Activated CD4-positive, alpha-beta T cell treated with anti-CD3 and anti-CD28 coated beads, Interleukin-2, amount 10 ng/mL, durations not matched to agents 7 days and 5 days (primary cell): ENCODE data around the gene KCTD21. TPM values are rescaled to one million over a fixed set of nuclear protein-coding genes. Genes with fewer than 3 reads are reported as not detected.

Experiments
- CTCF ChIA-PET: fragments of 350-600 bp; sonication (Branson Sonifier 250); formaldehyde crosslinking; loops from one replicate; lab custom pipeline; 2021; ENCODE audit warnings: antibody characterized with exemption; lab: Charles Lee
- POLR2A ChIA-PET: fragments of 350-600 bp; sonication (Branson Sonifier 250); formaldehyde crosslinking; loops from one replicate; lab custom pipeline; 2021; ENCODE audit warnings: antibody characterized with exemption; lab: Charles Lee
- DNase-seq: peaks from one replicate; pipeline ENCODE4 v3.0.0-alpha.2; 2020
- H3K27ac Mint-ChIP-seq: one replicate; pipeline ENCODE4 v1.8.0; 2021; ENCODE audit warnings: mild to moderate bottlenecking, moderate library complexity, mixed read lengths
- H3K27me3 Mint-ChIP-seq: one replicate; pipeline ENCODE4 v1.8.0; 2021; ENCODE audit warnings: mixed read lengths
- H3K36me3 Mint-ChIP-seq: one replicate; pipeline ENCODE4 v1.8.0; 2021; ENCODE audit warnings: low read depth, mixed read lengths
- H3K4me1 Mint-ChIP-seq: one replicate; pipeline ENCODE4 v1.8.0; 2021; ENCODE audit warnings: mixed read lengths
- H3K4me3 Mint-ChIP-seq: one replicate; pipeline ENCODE4 v1.8.0; 2021; ENCODE audit warnings: mild to moderate bottlenecking, moderate library complexity, mixed read lengths
- H3K9me3 Mint-ChIP-seq: one replicate; pipeline ENCODE4 v1.8.0; 2021; ENCODE audit warnings: mixed read lengths
- total RNA-seq, 2 experiments: library from RNA; stranded (reverse); gene quantifications; one replicate each; pipeline ENCODE4 v1.2.3, GENCODE V29; 2021

KCTD21 gene
- total RNA-seq, 2 experiments from 2014 or later = 8.9 TPM

DNA sequence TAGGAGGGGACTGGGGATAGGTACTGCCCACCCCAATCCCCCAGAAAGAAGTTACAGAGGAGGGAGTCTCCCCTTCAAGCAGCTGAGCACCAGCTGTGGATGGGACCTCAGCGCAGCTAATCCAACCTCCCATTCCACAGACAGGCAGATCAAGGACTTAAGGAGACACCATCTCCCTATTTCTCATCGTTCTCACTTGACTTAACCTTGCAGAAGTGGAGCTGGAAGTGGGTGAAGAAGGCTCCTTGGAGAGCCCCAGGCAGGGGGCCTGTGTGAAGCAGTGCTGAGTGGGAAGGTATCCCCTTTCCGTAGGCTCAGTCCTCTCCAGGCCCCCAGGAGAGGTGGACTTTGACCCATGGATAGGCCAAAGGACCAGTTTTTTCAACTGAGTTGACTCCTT lies 27.6 kb upstream of the KCTD21 start:
- Mint-ChIP-seq H3K9me3 (no peaks in the 10 kb centered on the region), H3K27ac (no peak overlapping the region), H3K27me3 (no peaks in the 10 kb centered on the region), H3K4me1 (peaks cover 17% of the 10 kb centered on the region), H3K4me3 (no peak overlapping the region), H3K36me3 (peaks cover 50% of the 10 kb centered on the region)
- ChIA-PET CTCF (interaction anchor here (0.6 to 1.6 kb wide), 3 partner anchors 12 to 94 kb away, joined by 3 to 6 read pairs (median 5); no protein-coding TSS in a partner anchor), POLR2A (no interaction called here)
- no peak for DNase-seq

DNA sequence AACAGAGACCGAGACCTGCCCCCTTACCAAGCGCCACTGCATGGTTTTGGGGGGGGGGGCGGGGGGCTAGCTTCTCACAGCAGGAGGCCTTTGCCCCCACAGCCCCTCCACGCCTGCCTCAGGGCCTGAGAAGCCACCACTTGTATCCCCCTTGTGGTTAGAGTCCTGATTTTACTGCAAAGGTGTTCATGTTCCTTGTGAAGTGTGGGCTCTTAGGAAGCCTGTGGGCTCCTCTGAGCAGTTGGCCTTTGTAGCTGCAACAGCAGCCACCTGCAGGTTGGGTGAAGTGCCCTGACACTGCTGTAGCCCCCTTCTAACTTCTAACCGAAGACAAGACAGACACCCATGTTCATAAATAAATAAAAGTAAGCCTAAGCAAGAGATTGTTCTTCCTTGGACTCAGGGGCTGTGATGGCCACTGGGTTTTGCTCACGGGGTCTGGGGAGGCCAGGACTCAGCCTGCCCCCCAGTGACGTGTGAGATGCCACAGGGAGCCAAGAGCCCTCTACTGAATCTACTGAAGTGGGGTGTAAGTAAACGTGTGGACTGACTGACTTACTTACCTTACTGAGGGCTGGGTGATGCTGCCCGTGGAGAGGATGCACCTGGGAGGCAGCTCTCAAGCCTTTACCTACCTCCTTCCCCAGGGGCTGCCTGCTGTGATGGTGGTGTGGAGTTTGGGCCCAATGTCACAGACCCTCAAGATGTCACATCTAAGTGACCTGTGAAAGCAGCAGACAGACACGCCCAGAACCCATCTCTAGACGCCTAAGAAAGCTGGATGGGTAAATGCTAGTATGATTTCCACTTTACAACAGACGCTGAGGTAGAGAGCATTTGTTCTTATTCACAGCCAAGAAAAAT lies 26.1 kb upstream of the KCTD21 start:
- no peak for DNase-seq
- Mint-ChIP-seq H3K4me3 (no peak overlapping the region), H3K4me1 (peaks cover 6% of the 10 kb centered on the region), H3K27ac (no peak overlapping the region), H3K36me3 (peaks cover 57% of the 10 kb centered on the region), H3K9me3 (no peaks in the 10 kb centered on the region), H3K27me3 (no peaks in the 10 kb centered on the region)
- POLR2A ChIA-PET = no interaction called here
- CTCF ChIA-PET = interaction anchor here (0.6 to 0.9 kb wide), 3 partner anchors 10 to 1350 kb away, joined by 3 read pairs; no protein-coding TSS in a partner anchor

DNA sequence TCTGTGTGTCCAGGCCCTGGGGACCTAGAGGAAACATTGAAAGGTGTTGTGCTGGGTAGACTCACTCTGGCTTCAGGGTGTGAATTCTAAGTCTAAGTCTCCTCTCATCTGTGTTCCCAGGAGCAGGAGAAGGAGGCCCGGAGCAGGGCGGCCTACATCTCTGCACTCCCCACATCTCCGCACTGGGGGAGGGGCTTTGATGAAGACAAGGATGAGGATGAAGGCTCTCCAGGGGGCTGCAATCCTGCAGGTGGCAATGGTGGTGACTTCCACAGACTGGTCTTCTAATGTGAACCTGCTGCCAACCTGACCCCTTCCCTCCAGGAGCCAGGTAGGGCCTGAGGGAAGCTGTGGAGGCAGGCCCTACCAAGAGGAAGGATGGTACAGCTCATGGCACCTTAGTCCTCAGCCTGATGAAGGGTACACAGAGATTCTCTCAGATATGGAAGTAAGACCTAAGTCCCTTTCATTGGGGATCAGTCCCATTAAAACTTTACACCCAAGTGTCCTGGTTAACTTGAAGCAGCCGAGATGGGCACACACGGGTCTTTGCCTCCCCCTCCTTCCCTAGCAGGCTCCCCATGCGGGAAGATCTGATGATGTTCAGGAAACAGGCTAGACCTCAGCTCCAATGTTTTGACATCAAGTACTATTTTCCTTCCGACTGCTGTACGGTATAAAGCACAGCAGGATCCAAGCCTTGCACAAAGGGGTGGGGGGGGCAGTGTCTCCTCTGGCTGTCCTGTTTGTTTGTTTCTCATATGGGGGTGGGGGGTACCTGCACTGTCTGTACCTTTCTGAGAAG lies 25.3 kb upstream of the KCTD21 start:
- POLR2A ChIA-PET = no interaction called here
- H3K27ac Mint-ChIP-seq = no peak overlapping the region
- CTCF ChIA-PET = interaction anchor here (0.6 kb wide), 1 partner anchor 1349 kb away, joined by 3 read pairs; no protein-coding TSS in a partner anchor
- H3K9me3 Mint-ChIP-seq = no peaks in the 10 kb centered on the region
- no peaks in the 10 kb centered on the region for H3K27me3 Mint-ChIP-seq
- peaks cover 61% of the 10 kb centered on the region for H3K36me3 Mint-ChIP-seq
- no peak overlapping the region for H3K4me3 Mint-ChIP-seq
- DNase-seq = no peak
- H3K4me1 Mint-ChIP-seq = peaks cover 6% of the 10 kb centered on the region

- Mint-ChIP-seq H3K27me3 (no peaks in the 10 kb centered on the region), H3K4me1 (peaks cover 6% of the 10 kb centered on the region), H3K36me3 (peaks cover 54% of the 10 kb centered on the region), H3K9me3 (no peaks in the 10 kb centered on the region), H3K4me3 (no peak overlapping the region), H3K27ac (no peak overlapping the region)
- no peak for DNase-seq
- POLR2A ChIA-PET = no interaction called here
- CTCF ChIA-PET = no interaction called here
Observed at GRCh38 chr11:78212586-78213371, 24.4 kb upstream of the KCTD21 start.

DNA sequence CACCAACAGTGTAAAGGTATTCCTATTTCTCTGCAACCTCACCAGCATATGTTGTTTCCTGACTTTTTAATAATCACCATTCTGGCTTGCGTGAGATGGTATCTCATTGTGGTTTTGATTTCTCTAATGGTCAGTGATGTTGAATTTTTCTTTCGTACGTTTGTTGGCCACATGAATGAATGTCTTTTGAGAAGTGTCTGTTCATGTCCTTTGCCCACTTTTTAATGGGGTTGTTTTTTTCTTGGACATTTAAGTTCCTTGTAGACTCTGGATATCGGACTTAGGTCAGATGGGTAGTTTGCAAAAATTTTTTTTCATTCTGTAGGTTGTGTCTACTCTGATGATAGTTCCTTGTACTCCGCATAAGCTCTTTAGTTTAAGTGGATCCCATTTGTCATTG lies 23.1 kb upstream of the KCTD21 start:
- DNase-seq = no peak
- ChIA-PET POLR2A (no interaction called here), CTCF (no interaction called here)
- no peak overlapping the region for H3K4me3 Mint-ChIP-seq
- H3K27ac Mint-ChIP-seq = no peak overlapping the region
- no peaks in the 10 kb centered on the region for H3K9me3 Mint-ChIP-seq
- peaks cover under 1% of the 10 kb centered on the region for H3K4me1 Mint-ChIP-seq
- H3K27me3 Mint-ChIP-seq = no peaks in the 10 kb centered on the region
- H3K36me3 Mint-ChIP-seq = peaks cover 46% of the 10 kb centered on the region

DNA sequence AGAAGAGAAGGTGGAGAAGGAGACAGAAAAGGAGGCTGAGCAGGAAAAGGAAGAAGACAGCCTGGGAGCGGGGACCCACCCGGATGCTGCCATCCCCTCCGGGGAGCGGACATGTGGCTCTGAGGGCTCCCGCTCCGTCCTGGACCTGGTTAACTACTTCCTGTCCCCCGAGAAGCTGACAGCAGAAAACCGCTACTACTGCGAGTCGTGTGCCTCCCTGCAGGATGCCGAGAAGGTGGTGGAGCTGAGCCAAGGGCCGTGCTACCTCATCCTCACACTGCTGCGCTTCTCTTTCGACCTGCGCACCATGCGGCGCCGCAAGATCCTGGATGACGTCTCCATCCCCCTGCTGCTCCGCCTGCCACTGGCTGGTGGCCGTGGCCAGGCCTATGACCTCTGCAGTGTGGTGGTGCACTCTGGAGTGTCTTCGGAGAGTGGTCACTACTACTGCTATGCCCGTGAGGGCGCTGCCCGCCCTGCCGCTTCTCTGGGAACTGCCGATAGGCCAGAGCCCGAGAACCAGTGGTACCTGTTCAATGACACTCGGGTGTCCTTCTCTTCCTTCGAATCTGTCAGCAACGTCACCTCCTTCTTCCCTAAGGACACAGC lies 21.7 kb upstream of the KCTD21 start:
- Mint-ChIP-seq H3K4me1 (peaks cover 7% of the 10 kb centered on the region), H3K4me3 (no peak overlapping the region), H3K9me3 (no peaks in the 10 kb centered on the region), H3K27me3 (no peaks in the 10 kb centered on the region), H3K36me3 (peaks cover 40% of the 10 kb centered on the region), H3K27ac (no peak overlapping the region)
- no peak for DNase-seq
- ChIA-PET CTCF (interaction anchor here (0.6 to 0.9 kb wide), 2 partner anchors 13 to 334 kb away, joined by 3 read pairs; no protein-coding TSS in a partner anchor), POLR2A (no interaction called here)

DNA sequence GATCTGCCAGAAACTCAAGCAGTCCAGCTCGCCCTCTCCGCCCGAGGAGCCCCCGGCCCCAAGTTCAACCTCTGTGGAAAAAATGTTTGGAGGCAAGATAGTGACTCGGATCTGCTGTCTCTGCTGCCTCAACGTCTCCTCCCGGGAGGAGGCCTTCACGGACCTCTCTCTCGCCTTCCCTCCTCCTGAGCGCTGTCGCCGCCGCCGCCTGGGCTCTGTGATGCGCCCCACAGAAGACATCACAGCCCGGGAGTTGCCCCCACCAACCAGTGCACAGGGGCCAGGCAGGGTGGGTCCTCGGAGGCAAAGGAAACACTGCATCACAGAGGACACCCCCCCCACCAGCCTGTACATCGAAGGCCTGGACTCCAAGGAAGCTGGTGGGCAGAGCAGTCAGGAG lies 21.1 kb upstream of the KCTD21 start:
- H3K9me3 Mint-ChIP-seq = no peaks in the 10 kb centered on the region
- peaks cover 13% of the 10 kb centered on the region for H3K4me1 Mint-ChIP-seq
- DNase-seq = no peak
- no peak overlapping the region for H3K4me3 Mint-ChIP-seq
- H3K27ac Mint-ChIP-seq = no peak overlapping the region
- CTCF ChIA-PET = interaction anchor here (0.9 kb wide), 1 partner anchor 335 kb away, joined by 3 read pairs; no protein-coding TSS in a partner anchor
- H3K36me3 Mint-ChIP-seq = peaks cover 38% of the 10 kb centered on the region
- no peaks in the 10 kb centered on the region for H3K27me3 Mint-ChIP-seq
- POLR2A ChIA-PET = no interaction called here

- ChIA-PET CTCF (interaction anchor here (0.6 to 0.9 kb wide), 2 partner anchors 335 to 503 kb away, joined by 3 read pairs; no protein-coding TSS in a partner anchor), POLR2A (no interaction called here)
- Mint-ChIP-seq H3K36me3 (peaks cover 37% of the 10 kb centered on the region), H3K4me3 (no peak overlapping the region), H3K27ac (peak overlapping the region; percentile 65), H3K27me3 (no peaks in the 10 kb centered on the region), H3K9me3 (no peaks in the 10 kb centered on the region), H3K4me1 (peaks cover 18% of the 10 kb centered on the region)
- no peak for DNase-seq
Observed at GRCh38 chr11:78208257-78209165, 20.1 kb upstream of the KCTD21 start.

DNA sequence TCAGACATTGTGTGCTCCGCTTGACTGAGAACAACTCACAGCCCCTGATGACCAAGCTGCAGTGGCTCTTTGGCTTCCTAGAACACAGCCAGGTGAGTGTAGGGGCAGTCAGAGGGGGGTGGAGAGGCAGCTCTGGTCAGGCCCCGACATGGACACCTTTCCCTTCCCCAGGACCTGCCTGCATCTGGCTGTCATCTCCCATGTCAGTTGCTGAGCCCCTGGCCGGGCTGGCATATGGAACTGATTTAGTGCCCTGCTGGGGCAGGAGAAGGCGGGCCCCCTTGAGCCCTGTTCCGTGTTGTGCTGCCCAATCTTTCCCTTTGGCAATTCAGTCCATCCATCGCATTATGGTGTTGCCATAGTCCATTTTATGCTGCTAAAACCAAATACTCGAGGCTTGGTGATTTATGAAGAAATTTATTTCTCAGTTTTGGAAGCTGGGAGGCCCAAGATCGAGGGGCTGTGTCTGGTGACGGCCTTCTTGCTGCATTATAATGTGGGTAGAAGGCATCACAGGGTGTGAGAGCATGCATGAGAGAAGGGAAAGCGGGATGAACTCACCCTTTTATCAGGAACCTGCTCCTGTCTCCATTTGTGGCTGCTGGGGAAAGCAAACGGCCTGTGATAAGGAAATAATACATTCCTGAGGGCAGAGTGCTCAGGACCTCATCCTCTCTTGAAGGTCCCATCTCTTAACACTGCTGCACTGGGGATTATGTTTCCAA lies 19.3 kb upstream of the KCTD21 start:
- no peaks in the 10 kb centered on the region for H3K27me3 Mint-ChIP-seq
- H3K4me3 Mint-ChIP-seq = no peak overlapping the region
- ChIA-PET CTCF (interaction anchor here (0.6 kb wide), 1 partner anchor 503 kb away, joined by 3 read pairs; no protein-coding TSS in a partner anchor), POLR2A (no interaction called here)
- no peaks in the 10 kb centered on the region for H3K9me3 Mint-ChIP-seq
- H3K27ac Mint-ChIP-seq = no peak overlapping the region
- peaks cover 24% of the 10 kb centered on the region for H3K4me1 Mint-ChIP-seq
- no peak for DNase-seq
- H3K36me3 Mint-ChIP-seq = peaks cover 40% of the 10 kb centered on the region

GRCh38 chr11:78205691-78206090 lies 17.3 kb upstream of the KCTD21 start:
- Mint-ChIP-seq H3K9me3 (no peaks in the 10 kb centered on the region), H3K27me3 (no peaks in the 10 kb centered on the region), H3K36me3 (peaks cover 41% of the 10 kb centered on the region), H3K4me1 (peaks cover 44% of the 10 kb centered on the region), H3K27ac (no peak overlapping the region), H3K4me3 (no peak overlapping the region)
- ChIA-PET POLR2A (no interaction called here), CTCF (interaction anchor here (1.1 to 1.6 kb wide), 3 partner anchors 11 to 359 kb away, joined by 3 to 5 read pairs (median 4); partner anchors contain the start of genes KCTD21 and USP35)
- no peak for DNase-seq
